ENCODE data around the gene OPTC. TPM values are rescaled to one million over a fixed set of nuclear protein-coding genes. Genes with fewer than 3 reads are reported as not detected.

OPTC gene
- total RNA-seq, 1 donor from 2014 or later = not detected

DNA sequence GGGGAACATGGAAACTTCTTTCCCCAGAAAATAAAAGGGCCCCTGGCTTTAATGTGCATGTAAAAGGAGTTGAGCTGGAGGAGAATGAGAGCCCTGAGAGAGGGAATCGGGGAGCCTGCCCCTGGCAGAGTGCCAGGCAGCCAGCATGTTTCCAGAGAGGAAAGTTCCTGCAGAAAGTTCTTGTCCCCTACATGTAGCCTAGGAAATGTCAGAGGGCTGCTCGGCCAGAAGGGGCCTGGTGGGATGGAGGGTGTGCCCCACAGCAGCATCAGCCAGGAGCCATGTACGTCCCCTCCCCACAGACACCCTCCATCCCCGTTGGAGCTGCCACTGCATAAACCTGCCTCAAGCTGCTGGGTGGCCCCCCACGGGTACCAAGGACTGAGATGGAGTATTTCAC is 23.7 kb upstream of the OPTC start:
- TF ChIP-seq, protein P1, sequence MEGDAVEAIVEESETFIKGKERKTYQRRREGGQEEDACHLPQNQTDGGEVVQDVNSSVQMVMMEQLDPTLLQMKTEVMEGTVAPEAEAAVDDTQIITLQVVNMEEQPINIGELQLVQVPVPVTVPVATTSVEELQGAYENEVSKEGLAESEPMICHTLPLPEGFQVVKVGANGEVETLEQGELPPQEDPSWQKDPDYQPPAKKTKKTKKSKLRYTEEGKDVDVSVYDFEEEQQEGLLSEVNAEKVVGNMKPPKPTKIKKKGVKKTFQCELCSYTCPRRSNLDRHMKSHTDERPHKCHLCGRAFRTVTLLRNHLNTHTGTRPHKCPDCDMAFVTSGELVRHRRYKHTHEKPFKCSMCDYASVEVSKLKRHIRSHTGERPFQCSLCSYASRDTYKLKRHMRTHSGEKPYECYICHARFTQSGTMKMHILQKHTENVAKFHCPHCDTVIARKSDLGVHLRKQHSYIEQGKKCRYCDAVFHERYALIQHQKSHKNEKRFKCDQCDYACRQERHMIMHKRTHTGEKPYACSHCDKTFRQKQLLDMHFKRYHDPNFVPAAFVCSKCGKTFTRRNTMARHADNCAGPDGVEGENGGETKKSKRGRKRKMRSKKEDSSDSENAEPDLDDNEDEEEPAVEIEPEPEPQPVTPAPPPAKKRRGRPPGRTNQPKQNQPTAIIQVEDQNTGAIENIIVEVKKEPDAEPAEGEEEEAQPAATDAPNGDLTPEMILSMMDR (IDR thresholded peaks at IDR 0.05; ENCODE audit: borderline replicate concordance) = no peak
- intact Hi-C loops (cut with micrococcal nuclease) = no loop called here
- no peak overlapping the region for H3K4me3 ChIP-seq
- DNase-seq = no peak
- peaks cover 53% of the 10 kb centered on the region for H3K4me1 ChIP-seq
- H3K36me3 ChIP-seq = no peaks in the 10 kb centered on the region
- no peaks in the 10 kb centered on the region for H3K9me3 ChIP-seq (replicated peaks)
- peaks cover 41% of the 10 kb centered on the region for H3K27me3 ChIP-seq (ENCODE audit: low read depth)
- H3K27ac ChIP-seq (replicated peaks) = peak overlapping the region; percentile 5

- Histone ChIP-seq H3K9me3 (replicated peaks) (no peaks in the 10 kb centered on the region), H3K27me3 (ENCODE audit: low read depth) (peaks cover 41% of the 10 kb centered on the region), H3K4me1 (peaks cover 37% of the 10 kb centered on the region), H3K4me3 (no peak overlapping the region), H3K27ac (replicated peaks) (peak overlapping the region; percentile 78), H3K36me3 (no peaks in the 10 kb centered on the region)
- intact Hi-C loops (cut with micrococcal nuclease) = no loop called here
- TF ChIP-seq, protein P1 (IDR thresholded peaks at IDR 0.05; ENCODE audit: borderline replicate concordance) = no peak
- no peak for DNase-seq
Observed at GRCh38 chr1:203471841-203472240, 22.1 kb upstream of the OPTC start.

DNA sequence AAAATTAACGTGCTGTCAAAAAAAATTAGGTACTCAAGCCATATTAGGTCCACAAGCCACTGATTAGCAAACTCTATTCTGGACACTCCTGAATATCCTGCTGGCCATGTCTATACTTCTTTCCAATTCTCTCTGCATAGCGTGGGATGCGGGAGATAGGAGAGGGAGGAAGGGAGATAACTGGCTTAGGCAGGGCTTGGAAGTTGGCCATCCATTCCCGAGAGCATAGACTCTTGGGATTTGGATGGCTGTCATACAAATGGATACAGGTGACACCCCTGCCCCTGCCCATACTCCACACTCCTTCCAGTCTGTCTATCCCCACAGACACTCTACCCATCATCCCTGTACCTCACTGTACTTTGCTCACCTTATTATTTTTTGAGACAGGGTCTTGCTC is 20.7 kb upstream of the OPTC start:
- peak overlapping the region; percentile 78 for H3K27ac ChIP-seq (replicated peaks)
- TF ChIP-seq, protein P1 (IDR thresholded peaks at IDR 0.05; ENCODE audit: borderline replicate concordance) = no peak
- no peaks in the 10 kb centered on the region for H3K36me3 ChIP-seq
- H3K27me3 ChIP-seq (ENCODE audit: low read depth) = peaks cover 45% of the 10 kb centered on the region
- intact Hi-C loops (cut with micrococcal nuclease) = no loop called here
- no peak for DNase-seq
- H3K4me1 ChIP-seq = peaks cover 23% of the 10 kb centered on the region
- no peak overlapping the region for H3K4me3 ChIP-seq
- H3K9me3 ChIP-seq (replicated peaks) = no peaks in the 10 kb centered on the region

GRCh38 chr1:203473781-203474305 is 20.1 kb upstream of the OPTC start:
- TF ChIP-seq, protein P1 (IDR thresholded peaks at IDR 0.05; ENCODE audit: borderline replicate concordance) = no peak
- peak overlapping the region; percentile 78 for H3K27ac ChIP-seq (replicated peaks)
- peaks cover 45% of the 10 kb centered on the region for H3K27me3 ChIP-seq (ENCODE audit: low read depth)
- H3K9me3 ChIP-seq (replicated peaks) = no peaks in the 10 kb centered on the region
- no peak for DNase-seq
- intact Hi-C loops (cut with micrococcal nuclease) = no loop called here
- H3K4me3 ChIP-seq = no peak overlapping the region
- H3K4me1 ChIP-seq = peaks cover 20% of the 10 kb centered on the region
- H3K36me3 ChIP-seq = no peaks in the 10 kb centered on the region

DNA sequence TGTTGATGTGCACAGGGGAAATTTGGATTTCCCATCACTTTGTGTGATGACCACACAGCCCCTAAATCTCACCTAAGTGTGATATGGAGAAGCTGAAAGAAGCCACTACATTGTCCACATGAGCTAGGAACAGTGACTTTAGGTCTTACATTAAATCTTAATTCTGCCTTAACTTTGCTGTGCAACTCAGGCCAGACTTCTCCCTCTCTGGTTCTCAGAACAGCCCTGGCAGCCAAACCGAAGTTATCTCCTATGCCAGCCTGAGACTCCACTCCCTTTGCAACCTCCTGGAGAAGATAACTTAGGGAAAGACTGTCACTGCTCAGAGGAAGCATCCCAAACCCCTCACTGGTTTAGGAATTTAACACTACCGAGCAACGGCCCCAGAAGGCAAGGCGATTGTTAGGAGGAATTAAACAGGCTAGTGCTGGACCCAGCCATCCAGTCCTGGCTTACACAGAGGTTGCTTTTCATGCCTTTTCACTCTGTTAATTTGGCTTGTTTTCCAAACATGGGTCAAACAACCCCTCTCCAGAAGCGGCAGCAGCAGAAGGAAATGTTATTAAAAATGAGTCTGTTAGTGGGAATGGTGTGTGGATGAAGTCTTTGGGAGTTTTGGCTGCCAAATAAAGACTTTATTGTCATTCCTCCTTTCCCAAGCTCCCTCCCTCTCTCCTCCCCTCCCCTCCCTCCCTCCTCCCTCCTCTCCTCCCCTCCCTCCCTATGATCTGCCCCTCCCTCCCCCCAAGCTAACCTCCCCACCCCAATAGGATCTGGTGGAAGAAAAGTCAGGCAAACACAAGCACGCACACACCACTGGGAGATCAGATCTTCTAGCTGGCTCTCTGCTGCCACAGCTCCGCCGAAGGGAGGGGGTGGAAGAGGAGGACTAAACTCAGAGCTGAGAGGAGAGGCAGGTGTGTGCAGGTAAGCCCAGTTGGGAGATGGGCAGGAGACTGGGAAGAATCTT is 18.7 kb upstream of the OPTC start, which contains the start of gene PRELP:
Gene PRELP (plus strand): TSS at position 795 of the 970 bp plus-strand sequence. CDS start 7,379 bp downstream, outside the sequence.
- peak; percentile 42 for DNase-seq
- peak within 1 kb of the TSS; percentile 80 for H3K27ac ChIP-seq (replicated peaks)
- H3K4me3 ChIP-seq = peak within 1 kb of the TSS; percentile 62
- intact Hi-C loops (cut with micrococcal nuclease) = no loop called here
- H3K36me3 ChIP-seq = no peaks in the 10 kb centered on the region
- TF ChIP-seq, protein P1 (IDR thresholded peaks at IDR 0.05; ENCODE audit: borderline replicate concordance) = no peak
- H3K27me3 ChIP-seq (ENCODE audit: low read depth) = peaks cover 45% of the 10 kb centered on the region
- H3K4me1 ChIP-seq = peaks cover 28% of the 10 kb centered on the region
- H3K9me3 ChIP-seq (replicated peaks) = no peaks in the 10 kb centered on the region

Measured in left ventricle myocardium inferior (tissue), 1 donor.